Activated naive CD4-positive, alpha-beta T cell treated with anti-CD3 and anti-CD28 coated beads, Interleukin-2, amount 10 ng/mL, durations not matched to agents 7 days and 5 days (primary cell): Measurements from ENCODE around the gene PLEKHG5.
"Not testable (repeated sequence)": the region's sequence is repeated elsewhere in the genome, so short reads cannot be mapped to it uniquely, and the experiment has no call there.

ENCODE experiments used
- CTCF ChIA-PET: fragments of 350-600 bp; sonication (Branson Sonifier 250); formaldehyde crosslinking; loops from one replicate; lab custom pipeline; 2021; ENCODE audit warnings: antibody characterized with exemption; lab: Charles Lee
- DNase-seq: peaks from one replicate; pipeline ENCODE4 v3.0.0-alpha.2; 2020
- H3K27ac Mint-ChIP-seq: one replicate; pipeline ENCODE4 v1.8.0; 2021; ENCODE audit warnings: mild to moderate bottlenecking, moderate library complexity, mixed read lengths
- H3K27me3 Mint-ChIP-seq: one replicate; pipeline ENCODE4 v1.8.0; 2021; ENCODE audit warnings: mild to moderate bottlenecking, mixed read lengths
- H3K36me3 Mint-ChIP-seq: one replicate; pipeline ENCODE4 v1.8.0; 2021; ENCODE audit warnings: mixed read lengths
- H3K4me1 Mint-ChIP-seq: one replicate; pipeline ENCODE4 v1.8.0; 2021; ENCODE audit warnings: mixed read lengths
- H3K4me3 Mint-ChIP-seq: one replicate; pipeline ENCODE4 v1.8.0; 2021; ENCODE audit warnings: mild to moderate bottlenecking, moderate library complexity, mixed read lengths
- H3K9me3 Mint-ChIP-seq: one replicate; pipeline ENCODE4 v1.8.0; 2021; ENCODE audit warnings: mixed read lengths

Gene PLEKHG5

DNA sequence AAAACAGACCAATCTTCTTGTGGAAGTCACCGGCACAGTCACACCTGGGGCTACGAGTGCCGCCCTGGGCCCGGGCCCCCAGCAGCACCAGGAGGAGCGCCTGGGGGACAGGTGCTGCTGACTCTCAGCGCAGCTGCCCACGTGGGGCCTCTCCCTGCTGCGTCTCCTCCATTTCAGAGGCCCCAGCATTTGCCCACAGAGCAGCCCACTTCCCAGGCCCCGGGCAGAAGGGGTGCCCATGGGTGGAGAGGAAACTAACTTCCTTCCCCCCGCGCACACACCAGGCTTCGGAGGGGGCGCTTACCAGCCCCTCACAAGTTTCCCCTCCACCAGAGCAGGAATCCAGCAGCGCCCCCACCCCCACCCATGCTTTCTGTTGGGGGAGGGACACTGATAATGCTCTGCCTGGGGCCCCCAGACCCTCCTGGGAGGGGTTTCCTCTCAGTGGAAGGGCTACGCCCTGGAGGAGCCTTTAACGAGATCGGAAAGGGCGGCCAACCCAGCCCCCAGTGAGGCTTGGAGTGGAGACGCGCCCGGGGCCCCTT, 25.9 kb downstream of the PLEKHG5 start:
- Mint-ChIP-seq H3K4me1 (peaks cover 52% of the 10 kb centered on the region), H3K36me3 (peaks cover 35% of the 10 kb centered on the region), H3K27me3 (no peaks in the 10 kb centered on the region), H3K4me3 (peak overlapping the region; percentile 86), H3K27ac (peak overlapping the region; percentile 90), H3K9me3 (no peaks in the 10 kb centered on the region)
- CTCF ChIA-PET = interaction anchor here (1.0 to 2.5 kb wide), 2 partner anchors 20 to 24 kb away, joined by 3 to 7 read pairs; no protein-coding TSS in a partner anchor
- DNase-seq = peak; percentile 68

DNA sequence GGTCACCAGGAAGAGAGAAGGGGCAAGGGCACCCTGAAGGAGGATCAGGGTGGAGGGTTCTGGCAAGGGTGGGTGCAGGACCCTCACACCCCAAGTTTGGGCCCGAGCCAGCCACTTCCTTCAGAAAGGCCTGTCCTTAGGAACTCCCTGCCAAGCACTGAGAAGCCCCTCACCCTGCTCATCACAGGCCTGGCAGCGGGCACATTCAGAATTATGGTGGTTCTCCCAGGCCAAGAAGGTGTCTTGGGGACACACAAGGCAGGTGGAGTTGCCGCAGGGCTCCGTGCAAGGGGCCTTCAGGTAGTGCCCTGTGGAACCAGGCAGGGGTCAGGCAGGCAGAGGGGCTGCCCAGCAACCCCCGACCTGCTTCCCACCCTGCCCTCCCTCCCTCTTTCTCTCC, 26.6 kb downstream of the PLEKHG5 start:
- H3K27ac Mint-ChIP-seq = peak overlapping the region; percentile 90
- no peaks in the 10 kb centered on the region for H3K9me3 Mint-ChIP-seq
- no peak for DNase-seq
- no peaks in the 10 kb centered on the region for H3K27me3 Mint-ChIP-seq
- H3K4me3 Mint-ChIP-seq = peak overlapping the region; percentile 86
- CTCF ChIA-PET = interaction anchor here (2.5 kb wide), 1 partner anchor 24 kb away, joined by 7 read pairs; no protein-coding TSS in a partner anchor
- H3K4me1 Mint-ChIP-seq = peaks cover 57% of the 10 kb centered on the region
- peaks cover 40% of the 10 kb centered on the region for H3K36me3 Mint-ChIP-seq

DNA sequence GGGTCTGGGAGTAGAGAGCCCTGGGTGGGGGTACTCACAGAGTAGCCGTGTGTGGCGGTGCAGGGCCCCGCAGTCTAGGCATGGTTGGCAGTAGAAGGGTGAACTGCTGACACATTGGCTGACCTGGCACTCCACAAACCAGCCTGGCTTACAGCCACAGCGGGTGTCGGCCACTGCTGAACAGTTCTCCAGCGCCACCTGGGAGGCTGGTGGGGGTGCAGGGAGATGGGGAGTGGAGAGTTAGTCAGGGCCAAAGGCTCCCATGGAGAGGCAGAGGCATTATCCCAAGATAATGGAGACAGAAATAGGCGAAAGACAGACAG, 27.0 kb downstream of the PLEKHG5 start:
- Mint-ChIP-seq H3K9me3 (no peaks in the 10 kb centered on the region), H3K27me3 (peaks cover 4% of the 10 kb centered on the region), H3K4me1 (peaks cover 59% of the 10 kb centered on the region), H3K27ac (peak overlapping the region; percentile 90), H3K36me3 (peaks cover 40% of the 10 kb centered on the region), H3K4me3 (peak overlapping the region; percentile 86)
- peak; percentile 62 for DNase-seq
- CTCF ChIA-PET = interaction anchor here (1.2 to 2.5 kb wide), 2 partner anchors 12 to 25 kb away, joined by 5 to 7 read pairs; no protein-coding TSS in a partner anchor

DNA sequence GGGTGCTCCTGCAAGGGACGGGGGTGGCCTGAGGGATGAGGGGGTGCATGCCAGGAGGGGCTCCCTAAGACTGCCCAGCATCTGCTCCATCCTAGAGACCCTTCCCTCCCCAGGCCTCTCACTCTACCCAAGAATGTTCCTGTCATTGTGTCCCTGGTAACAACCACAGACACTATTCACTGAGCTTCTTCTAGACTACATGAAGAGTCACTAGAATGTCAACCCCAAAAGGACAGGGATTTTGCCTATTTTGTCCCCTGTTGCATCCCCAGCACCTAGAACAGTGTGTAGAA, 28.4 kb downstream of the PLEKHG5 start:
- no peak for DNase-seq
- H3K4me3 Mint-ChIP-seq = no peak overlapping the region
- no peaks in the 10 kb centered on the region for H3K9me3 Mint-ChIP-seq
- peak overlapping the region; percentile 58 for H3K27ac Mint-ChIP-seq
- CTCF ChIA-PET = interaction anchor here (1.1 to 1.2 kb wide), 3 partner anchors 9 to 24 kb away, joined by 3 to 5 read pairs (median 3); no protein-coding TSS in a partner anchor
- peaks cover 4% of the 10 kb centered on the region for H3K27me3 Mint-ChIP-seq
- H3K36me3 Mint-ChIP-seq = peaks cover 40% of the 10 kb centered on the region
- peaks cover 63% of the 10 kb centered on the region for H3K4me1 Mint-ChIP-seq

DNA sequence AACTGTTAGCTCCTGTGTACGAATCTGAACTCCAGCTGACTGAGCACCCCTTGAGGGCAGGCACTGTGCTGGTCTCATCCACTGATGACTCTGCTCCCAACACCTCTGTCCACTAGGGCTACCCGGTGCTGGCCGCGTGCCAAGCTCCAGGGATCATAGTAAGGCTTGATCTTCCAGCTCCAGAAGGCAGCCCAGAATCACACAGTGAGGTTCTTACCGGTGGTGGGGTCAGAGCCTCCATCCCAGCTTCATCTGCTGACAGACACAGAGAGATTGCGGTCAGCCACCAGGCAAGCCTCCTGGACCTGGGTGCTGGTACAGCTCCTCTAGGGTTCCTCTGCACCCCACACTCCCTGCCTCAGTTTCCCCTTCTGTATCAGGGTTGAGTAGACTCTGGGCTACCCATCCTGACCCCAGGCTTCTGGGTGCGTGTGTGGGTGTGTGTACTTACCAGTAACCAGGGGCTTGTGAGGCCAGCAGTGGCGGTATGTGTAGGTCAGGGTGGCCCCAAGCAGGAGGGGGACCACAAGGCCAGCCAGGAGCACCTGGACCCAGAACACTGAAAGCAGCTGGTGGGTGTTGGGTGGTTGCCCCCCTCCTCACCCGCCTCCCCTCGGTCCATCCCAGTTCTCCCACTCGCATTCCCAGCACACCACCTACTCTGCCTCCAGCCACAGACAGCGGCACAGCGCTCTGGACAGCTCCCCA, 28.9 kb downstream of the PLEKHG5 start:
- peak overlapping the region; percentile 63 for H3K4me3 Mint-ChIP-seq
- H3K4me1 Mint-ChIP-seq = peaks cover 63% of the 10 kb centered on the region
- CTCF ChIA-PET = interaction anchor here (0.8 to 1.1 kb wide), 2 partner anchors 9 to 17 kb away, joined by 3 read pairs; no protein-coding TSS in a partner anchor
- DNase-seq = no peak
- peaks cover 4% of the 10 kb centered on the region for H3K27me3 Mint-ChIP-seq
- peak overlapping the region; percentile 81 for H3K27ac Mint-ChIP-seq
- H3K36me3 Mint-ChIP-seq = peaks cover 40% of the 10 kb centered on the region
- no peaks in the 10 kb centered on the region for H3K9me3 Mint-ChIP-seq

DNA sequence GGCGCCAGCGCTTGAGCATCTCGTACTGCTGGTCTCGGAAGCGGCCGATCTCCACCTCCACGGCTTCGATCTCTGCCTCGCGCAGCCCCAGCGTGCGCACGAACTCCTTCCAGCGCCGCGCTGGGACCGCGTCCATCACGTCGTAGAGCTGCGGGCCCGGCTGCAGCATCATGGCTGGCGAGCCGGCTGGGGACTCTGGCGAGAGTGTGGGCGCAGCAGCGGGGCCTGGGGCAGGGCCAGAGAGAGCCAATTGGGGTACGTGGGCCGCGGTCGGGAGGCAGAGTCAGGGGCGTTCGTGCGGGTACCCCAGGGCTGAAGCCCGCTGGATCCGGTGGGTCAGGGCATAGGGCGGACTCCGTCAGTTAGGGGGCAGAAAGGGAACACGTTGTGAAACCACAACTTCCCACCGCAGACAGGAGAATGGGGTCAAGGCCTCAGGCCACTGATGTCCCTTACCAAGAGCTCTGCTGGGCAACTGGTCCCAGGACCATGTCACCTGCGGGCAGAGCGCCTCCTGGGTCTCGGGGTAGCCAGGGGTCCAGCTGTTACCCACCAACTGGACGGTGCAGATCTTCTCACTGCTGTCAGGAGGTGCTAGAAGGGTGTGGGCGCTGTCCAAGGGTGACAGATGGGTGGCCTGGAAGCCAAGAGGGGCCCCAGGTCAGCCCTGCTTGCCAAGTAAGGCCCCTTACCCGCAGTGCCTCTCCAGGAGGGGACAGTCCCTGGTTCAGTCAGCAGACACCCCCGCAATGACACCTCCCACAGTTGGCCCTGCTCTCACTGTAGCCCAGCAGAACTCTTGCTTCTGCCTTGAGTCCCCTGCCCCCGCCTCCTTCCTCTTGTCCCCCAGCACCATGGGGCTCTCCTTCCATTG, 29.7 kb downstream of the PLEKHG5 start:
- DNase-seq = no peak
- CTCF ChIA-PET = interaction anchor here (0.6 to 1.1 kb wide), 3 partner anchors 8 to 16 kb away, joined by 3 read pairs; no protein-coding TSS in a partner anchor
- H3K4me3 Mint-ChIP-seq = peak overlapping the region; percentile 63
- no peaks in the 10 kb centered on the region for H3K9me3 Mint-ChIP-seq
- H3K36me3 Mint-ChIP-seq = peaks cover 41% of the 10 kb centered on the region
- peak overlapping the region; percentile 81 for H3K27ac Mint-ChIP-seq
- peaks cover 12% of the 10 kb centered on the region for H3K27me3 Mint-ChIP-seq
- peaks cover 65% of the 10 kb centered on the region for H3K4me1 Mint-ChIP-seq

DNA sequence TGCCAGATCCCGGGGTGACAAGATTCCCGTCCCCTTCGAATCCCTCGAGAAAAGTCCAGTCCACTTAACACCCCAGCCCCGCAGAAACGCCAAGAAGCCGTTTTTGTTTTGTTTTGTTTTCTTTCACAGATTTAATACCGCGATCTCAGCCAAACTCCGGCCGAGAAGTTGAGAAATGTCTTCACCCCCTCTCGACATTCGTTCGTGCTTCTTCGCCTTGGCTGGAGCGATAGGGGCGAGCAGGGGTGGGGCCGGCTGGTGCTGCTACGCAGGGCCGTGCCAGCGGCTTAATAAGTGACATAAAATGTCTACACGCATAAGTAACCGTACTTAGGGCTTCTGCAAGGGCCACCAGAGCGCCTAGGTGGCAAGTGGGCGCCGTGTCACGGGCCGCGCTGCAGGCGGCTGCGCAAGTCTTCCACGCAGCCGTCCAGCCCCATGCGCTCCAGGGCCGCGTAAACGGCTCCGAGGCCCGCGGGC, 30.4 kb downstream of the PLEKHG5 start:
- Mint-ChIP-seq H3K27ac (peak overlapping the region; percentile 97), H3K4me3 (peak overlapping the region; percentile 89), H3K9me3 (no peaks in the 10 kb centered on the region), H3K27me3 (peaks cover 18% of the 10 kb centered on the region), H3K36me3 (peaks cover 41% of the 10 kb centered on the region), H3K4me1 (peaks cover 63% of the 10 kb centered on the region)
- no peak for DNase-seq
- CTCF ChIA-PET = interaction anchor here (0.6 to 2.3 kb wide), 4 partner anchors 9 to 38 kb away, joined by 3 to 12 read pairs (median 6); no protein-coding TSS in a partner anchor

DNA sequence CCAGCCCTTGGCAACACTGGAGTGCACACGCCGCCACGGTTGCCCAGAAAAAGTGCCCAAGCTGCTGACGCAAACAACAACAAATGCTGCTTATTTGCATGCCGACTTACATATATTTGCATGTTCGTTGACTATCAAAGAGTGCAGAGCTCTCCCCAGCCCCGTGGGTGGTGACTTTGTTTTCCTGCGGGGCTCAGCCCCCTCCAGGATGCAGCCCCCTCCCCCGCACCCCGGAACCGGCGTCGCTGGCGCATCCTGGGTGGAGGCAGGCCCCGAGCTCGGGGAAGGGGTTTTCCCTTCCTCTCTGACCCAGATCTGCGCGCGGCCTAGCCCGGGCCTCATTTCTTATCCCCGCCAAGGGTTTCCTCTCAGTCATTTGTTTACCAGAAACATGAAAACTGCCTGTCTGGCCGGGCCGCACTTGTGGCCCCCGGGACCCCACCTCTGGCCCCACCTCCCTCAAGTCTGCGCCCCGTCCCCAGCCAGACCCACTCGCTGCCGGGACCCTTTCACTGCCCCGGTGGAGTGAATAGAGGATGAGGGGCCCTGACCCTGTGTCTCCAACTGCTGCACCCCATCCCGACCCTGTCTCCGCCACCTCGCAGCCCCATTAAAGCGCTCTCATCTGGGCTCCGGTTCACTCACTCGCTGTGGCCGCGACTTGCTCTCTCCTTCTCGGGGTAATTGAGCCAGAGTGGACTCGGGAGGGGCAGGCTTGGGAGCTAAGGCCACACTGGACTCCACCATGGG, 31.0 kb downstream of the PLEKHG5 start:
- DNase-seq = peak; percentile 93
- peak overlapping the region; percentile 89 for H3K4me3 Mint-ChIP-seq
- H3K27ac Mint-ChIP-seq = peak overlapping the region; percentile 97
- CTCF ChIA-PET = interaction anchor here (0.9 to 2.3 kb wide), 5 partner anchors 12 to 37 kb away, joined by 4 to 12 read pairs (median 5); no protein-coding TSS in a partner anchor
- H3K4me1 Mint-ChIP-seq = peaks cover 66% of the 10 kb centered on the region
- peaks cover 25% of the 10 kb centered on the region for H3K27me3 Mint-ChIP-seq
- H3K36me3 Mint-ChIP-seq = peaks cover 41% of the 10 kb centered on the region
- no peaks in the 10 kb centered on the region for H3K9me3 Mint-ChIP-seq

DNA sequence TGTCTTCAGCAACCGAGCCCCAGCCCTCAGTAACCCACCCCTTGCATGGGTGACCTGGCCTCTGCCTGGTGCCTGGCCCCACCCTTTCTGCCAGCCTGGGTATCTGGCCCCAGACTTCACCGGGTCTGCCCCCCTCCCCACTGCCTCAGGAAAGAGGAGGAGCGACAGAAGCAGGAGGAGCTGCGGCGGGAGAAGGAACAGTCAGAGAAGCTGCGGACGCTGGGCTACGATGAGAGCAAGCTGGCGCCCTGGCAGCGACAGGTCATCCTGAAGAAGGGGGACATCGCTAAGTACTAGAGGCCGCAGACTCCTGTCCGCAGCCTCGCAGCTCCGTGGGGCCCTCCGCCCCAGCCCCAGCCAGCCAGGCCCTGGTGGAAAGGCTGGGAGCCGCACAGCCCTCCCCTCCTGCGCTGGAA, 31.6 kb downstream of the PLEKHG5 start:
- Mint-ChIP-seq H3K36me3 (peaks cover 41% of the 10 kb centered on the region), H3K9me3 (no peaks in the 10 kb centered on the region), H3K27me3 (peaks cover 31% of the 10 kb centered on the region), H3K4me1 (peaks cover 63% of the 10 kb centered on the region), H3K4me3 (peak overlapping the region; percentile 89), H3K27ac (peak overlapping the region; percentile 97)
- CTCF ChIA-PET = interaction anchor here (0.9 to 2.3 kb wide), 5 partner anchors 13 to 37 kb away, joined by 4 to 12 read pairs (median 5); no protein-coding TSS in a partner anchor
- peak; percentile 79 for DNase-seq

DNA sequence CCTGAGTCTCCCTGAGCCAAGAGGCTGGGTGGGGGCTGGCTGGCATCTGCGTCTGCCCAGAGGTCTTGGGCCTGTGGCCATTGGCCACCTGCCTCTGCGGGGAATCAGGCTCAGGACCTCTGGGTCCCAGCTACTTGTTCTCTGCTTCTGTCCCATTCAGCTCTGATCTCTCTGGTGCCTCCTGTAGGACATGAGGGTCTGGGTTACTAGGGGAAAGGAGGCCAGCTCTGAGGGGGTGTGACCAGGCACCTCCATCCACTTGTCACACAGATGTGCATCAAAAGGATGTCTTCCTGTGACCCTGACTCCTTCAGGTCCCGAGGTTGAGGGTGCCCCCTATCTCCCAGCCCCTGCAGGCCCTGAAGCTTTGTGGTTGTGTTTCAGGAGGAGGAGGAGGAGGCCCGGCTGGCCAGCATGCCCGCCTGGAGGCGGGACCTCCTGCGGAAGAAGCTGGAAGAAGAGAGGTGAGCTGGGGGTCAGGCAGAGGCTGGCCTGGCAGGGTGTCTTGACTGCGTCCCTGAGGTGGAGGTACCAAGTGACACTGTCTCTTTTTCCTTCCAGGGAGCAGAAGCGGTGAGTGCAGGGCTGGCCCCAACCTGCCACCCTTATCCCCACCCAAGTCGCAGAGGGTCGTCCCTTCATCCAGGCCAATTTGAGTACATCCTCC, 34.5 kb downstream of the PLEKHG5 start:
- Mint-ChIP-seq H3K4me3 (no peak overlapping the region), H3K27me3 (peaks cover 59% of the 10 kb centered on the region), H3K9me3 (no peaks in the 10 kb centered on the region), H3K4me1 (peaks cover 47% of the 10 kb centered on the region), H3K36me3 (peaks cover 19% of the 10 kb centered on the region), H3K27ac (no peak overlapping the region)
- CTCF ChIA-PET = interaction anchor here (0.9 kb wide), 1 partner anchor 34 kb away, joined by 3 read pairs; no protein-coding TSS in a partner anchor
- no peak for DNase-seq

DNA sequence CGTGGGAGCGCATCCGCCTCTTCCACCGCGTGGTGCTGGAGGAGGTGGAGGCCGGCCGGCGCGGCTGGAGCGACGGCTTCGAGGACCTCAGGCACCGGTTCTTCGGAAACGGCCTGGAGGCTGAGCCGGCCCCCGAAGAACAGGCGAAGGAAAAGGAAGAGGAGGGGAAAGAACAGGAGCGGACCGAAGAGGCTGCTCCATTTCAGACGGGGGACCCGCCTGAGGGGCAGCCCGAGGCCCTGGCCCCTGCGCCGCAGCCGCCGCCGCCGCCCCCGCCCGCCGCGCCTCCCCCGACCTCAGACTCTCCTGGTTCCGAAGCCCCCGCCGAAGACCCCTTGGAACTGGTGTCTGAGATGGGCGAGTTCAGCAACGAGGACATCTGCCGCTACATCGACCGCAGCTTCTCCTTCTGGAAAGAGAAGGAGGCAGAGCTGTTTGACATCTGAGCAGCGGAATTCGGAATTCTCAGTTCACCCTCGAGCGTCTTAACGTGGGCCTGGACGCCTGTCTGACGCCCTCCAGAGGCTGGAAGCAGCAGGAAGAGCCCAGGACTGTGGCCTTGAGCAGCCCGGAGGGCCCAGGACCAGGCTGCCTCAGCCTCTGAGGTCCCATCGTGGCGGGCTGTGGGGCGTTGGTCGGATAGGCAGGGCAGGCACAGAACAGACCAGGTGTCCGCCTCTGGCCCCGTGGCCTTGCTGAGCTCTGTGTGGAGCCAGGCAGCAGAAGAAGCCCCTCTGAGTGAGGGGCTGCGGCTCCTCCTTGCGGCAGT, 35.5 kb downstream of the PLEKHG5 start:
- H3K27me3 Mint-ChIP-seq = peaks cover 69% of the 10 kb centered on the region
- not testable (repeated sequence) for DNase-seq
- CTCF ChIA-PET = interaction anchor here (0.9 to 1.4 kb wide), 2 partner anchors 14 to 35 kb away, joined by 3 to 4 read pairs; no protein-coding TSS in a partner anchor

More for the DNA sequence above, 35.5 kb downstream of the PLEKHG5 start:
- peaks cover 37% of the 10 kb centered on the region for H3K4me1 Mint-ChIP-seq
- not testable (repeated sequence) for H3K36me3 Mint-ChIP-seq, H3K4me3 Mint-ChIP-seq, H3K27ac Mint-ChIP-seq, H3K9me3 Mint-ChIP-seq
